ENCODE measurements around the gene WNT5A.

WNT5A gene

GRCh38 chr3:55480911-55481743 is 6.0 kb downstream of the WNT5A start:
- no peak for DNase-seq

- DNase-seq = no peak
These were observed 9.5 kb downstream of the WNT5A start for GRCh38 chr3:55477306-55478303.

DNA sequence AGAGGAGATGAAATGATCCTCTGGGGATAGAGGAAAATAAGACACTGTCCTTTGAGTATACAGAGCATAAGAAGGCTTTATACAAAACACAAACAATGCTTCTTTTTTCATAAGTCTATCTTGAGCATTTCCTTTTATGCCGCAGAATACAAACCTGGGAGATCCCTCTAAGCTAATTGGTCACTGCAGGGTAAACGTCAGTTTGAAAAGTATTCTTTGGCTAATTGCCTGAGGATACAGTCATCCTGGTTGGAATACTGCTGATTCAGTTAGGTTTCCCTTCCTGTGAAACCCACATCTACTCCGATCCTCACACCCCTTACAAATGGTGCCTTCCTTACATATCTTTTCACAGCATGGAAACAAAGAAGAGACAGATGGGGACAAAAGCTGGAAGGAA is 10.6 kb downstream of the WNT5A start:
- no peak for DNase-seq

DNA sequence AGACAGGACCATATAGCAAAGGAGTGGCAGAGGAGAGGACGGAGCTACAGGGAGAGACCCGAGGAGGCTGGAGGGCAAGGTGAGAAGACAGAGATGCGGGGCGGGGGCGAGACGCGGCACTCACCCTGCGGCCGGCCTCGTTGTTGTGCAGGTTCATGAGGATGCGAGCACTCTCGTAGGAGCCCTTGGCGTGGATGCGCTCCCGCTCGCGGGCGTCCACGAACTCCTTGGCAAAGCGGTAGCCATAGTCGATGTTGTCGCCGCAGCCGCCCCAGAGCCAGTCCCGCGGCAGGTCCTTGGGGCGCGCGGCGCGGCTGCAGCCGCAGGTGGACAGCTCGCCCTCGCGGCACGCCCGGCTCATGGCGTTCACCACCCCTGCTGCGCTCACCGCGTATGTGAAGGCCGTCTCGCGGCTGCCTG is 12.9 kb downstream of the WNT5A start:
- DNase-seq = no peak

- no peak for DNase-seq
These were observed 13.3 kb downstream of the WNT5A start for GRCh38 chr3:55473788-55474187.

GRCh38 chr3:55471522-55472280 is 15.4 kb downstream of the WNT5A start:
- DNase-seq = no peak

GRCh38 chr3:55471084-55471483 is 16.0 kb downstream of the WNT5A start:
- no peak for DNase-seq

DNA sequence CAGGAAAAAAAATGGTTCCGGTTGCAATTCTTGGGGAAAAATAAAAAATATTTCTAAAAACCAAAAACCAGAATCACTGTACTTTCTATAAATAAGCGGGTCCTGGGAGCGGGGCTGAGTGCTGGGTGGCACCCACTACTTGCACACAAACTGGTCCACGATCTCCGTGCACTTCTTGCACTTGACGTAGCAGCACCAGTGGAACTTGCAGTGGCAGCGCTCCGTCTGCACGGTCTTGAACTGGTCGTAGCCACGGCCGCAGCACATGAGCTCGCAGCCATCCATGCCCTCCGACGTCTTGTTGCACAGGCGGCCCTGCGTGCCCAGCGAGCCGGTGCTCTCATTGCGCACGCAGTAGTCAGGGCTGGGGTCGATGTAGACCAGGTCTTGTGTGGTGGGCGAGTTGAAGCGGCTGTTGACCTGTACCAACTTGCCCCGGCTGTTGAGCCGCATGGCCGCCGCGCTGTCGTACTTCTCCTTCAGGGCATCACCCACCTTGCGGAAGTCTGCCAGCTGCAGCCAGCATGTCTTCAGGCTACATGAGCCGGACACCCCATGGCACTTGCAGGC is 17.1 kb downstream of the WNT5A start:
- DNase-seq = no peak

DNA sequence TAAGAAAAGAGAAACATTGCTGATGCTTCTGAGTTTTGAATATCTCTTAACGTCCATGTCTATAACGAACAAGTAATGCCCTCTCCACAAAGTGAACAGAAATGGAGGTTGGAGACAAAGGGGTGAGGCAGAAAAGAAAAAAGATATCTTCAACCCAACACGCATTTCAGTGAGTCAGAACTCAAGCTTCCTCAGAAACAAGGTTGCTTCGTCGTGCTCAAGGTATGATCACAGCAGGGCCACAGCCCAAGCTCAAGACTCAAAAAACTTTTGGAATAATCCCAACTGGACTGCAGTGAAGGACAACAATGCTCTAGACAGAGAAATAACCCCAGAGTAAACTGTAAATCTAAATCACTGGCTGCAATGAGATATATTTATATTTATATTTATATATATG is 18.9 kb downstream of the WNT5A start:
- no peak for DNase-seq

DNA sequence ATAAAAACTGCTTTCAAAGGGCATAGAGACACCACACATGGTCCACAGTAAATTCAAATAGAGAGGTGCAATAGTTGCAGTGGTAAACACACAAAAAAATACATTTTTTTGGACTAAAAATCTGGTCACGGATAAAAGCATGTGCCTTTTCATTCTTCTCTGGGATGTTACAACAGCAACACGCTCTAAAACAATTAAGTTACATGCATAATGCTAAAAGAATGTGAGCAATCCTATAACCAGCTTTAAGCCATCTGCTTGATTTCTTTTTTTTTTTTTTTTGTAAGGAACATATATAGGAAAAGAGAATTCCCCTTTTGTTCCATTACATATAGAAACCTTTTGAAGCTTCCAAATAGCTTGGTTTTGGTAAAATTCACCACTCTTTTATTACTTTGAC is 20.0 kb downstream of the WNT5A start:
- no peak for DNase-seq

DNA sequence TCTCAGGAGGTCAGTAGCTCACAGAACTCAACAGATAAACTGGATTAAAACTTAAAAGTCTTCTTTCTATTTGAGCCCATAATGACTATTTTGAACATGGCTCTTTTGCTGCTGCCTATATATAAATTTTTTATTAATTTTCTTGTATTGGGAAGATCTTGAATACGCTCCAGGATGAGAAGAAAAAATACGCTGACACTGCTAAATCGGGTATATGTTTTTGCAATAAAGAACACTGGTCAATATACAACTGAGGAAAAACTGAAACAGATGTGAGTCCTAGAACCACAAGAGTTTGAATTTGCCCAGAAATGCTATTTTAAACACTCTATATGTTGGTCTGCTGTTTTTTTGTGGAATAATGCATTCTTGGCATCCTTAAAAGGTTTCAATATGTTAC is 20.6 kb downstream of the WNT5A start:
- DNase-seq = no peak

- no peak for DNase-seq
These were observed 25.2 kb downstream of the WNT5A start for GRCh38 chr3:55461896-55462295.

- DNase-seq = no peak
These were observed 27.3 kb downstream of the WNT5A start for GRCh38 chr3:55459838-55460237.

DNA sequence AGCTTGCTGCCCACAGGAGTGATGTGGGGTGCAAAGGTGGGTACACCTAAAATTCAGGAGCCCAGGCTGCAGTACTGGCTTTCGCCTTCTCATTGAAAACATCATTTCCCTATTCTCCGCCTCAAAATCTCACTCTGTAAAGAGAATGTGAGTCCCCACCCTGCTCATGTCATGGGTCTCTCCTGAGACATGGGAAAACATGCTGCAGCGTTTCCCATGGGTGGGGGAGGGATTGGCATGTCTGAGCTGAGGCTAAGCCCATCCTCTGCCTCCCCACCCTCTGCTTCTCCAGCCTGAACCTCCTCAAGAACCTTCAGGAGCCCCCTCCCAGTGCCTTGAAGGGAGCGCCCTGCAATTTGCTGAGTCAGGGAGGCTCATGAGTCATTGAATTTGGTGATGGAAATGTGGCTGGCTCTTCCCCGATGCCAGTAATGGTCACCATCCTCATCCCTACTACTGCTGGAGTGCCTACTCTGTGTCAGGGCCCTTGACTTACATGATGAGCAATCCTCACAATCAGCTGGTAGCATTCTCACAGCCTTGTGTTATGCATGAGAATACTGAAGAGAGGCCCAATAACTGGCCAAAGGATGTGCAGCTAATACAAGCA is 28.8 kb downstream of the WNT5A start:
- DNase-seq = no peak

DNA sequence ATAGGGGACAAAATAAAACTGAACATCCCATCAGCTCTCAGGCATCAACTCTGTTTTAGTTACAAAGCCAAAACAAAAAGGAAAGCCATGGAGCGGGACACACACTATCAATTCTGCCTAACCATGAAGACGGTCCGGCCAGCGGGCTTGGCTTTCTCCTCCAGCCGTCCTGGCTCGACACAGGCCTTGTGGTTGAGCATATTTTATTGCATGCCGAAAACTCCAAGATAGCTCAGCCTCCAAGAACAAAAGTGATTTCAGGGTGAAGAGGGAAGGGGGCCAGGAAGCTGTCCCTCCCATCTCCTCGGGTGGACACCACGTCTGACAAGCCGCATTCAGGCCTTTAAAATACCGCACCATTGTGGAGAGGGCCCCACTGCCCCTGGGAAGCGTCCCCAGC is 31.2 kb downstream of the WNT5A start:
- no peak for DNase-seq

GRCh38 chr3:55454611-55455010 is 32.5 kb downstream of the WNT5A start:
- no peak for DNase-seq

- DNase-seq = no peak
These were observed 33.1 kb downstream of the WNT5A start for GRCh38 chr3:55453886-55454496.

- no peak for DNase-seq
These were observed 34.2 kb downstream of the WNT5A start for GRCh38 chr3:55452886-55453285.

GRCh38 chr3:55449527-55449926 is 37.6 kb downstream of the WNT5A start:
- no peak for DNase-seq

DNA sequence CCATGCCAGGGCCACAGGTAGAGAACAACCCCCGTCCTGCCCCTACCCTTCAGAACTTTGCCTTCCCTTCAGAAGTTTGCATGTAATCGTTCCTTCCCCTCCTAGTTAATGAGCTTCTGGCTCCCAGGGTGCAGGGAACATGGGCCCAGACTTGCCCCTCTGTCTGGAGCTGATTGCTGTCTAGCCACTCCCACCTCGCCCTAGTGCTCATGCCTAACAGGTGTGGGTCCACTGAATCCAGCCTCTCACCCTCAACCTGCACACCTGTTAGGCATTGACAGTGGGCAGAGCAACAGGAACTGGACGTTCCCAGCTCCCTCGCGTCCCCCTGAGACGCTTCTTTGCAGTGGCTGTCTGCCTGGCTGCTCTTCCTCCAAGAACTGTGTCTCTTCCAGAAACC is 40.3 kb downstream of the WNT5A start:
- DNase-seq = no peak

DNA sequence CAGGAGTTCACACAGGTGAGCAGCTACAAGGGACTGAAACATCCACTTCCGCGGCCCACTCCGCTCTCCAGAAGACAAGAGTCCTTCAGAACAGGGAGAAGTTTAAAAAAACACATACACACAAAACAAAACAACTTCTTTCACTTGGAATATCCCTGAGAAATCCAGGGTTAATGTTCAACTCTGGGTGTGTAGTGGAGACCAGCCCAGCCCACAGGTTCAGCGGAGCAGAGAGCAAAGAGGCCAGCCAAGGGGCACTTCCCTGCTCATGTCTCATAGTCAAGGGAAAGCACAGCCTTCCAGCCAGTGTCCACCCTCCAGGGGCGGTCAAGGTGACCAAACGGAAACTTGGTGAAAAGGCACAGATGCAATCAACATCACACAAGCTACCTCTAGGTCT is 41.6 kb downstream of the WNT5A start:
- DNase-seq = no peak

GRCh38 chr3:55443346-55443745 is 43.8 kb downstream of the WNT5A start:
- no peak for DNase-seq
